Heart right ventricle (tissue), 16 donors: ENCODE measurements around the gene ABR. TPM values are rescaled to one million over a fixed set of nuclear protein-coding genes. Genes with fewer than 3 reads are reported as not detected.

Experiments
- ATAC-seq, 8 donors: fragments of 200-7000 bp; cut with Tn5 transposase; one replicate each; pipeline ENCODE4 v1.9.1; 2020; ENCODE audit warnings: mild to moderate bottlenecking in 8 of 8, moderate library complexity in 8 of 8, moderate number of reproducible peaks in 1 of 8
- DNase-seq, 2 donors: peaks; one replicate each; pipeline ENCODE4 v3.0.0-alpha.2; 2020
- H3K27ac ChIP-seq, 10 donors: fragments of 200-600 bp; sonication (generic) in 2 of 10; one replicate each; pipeline versions ENCODE4 v1.5.0 to v1.8.0; 2020 to 2022; ENCODE audit warnings: mild to moderate bottlenecking in 3 of 10
- H3K27me3 ChIP-seq, 7 donors: fragments of 200-600 bp; one replicate each; pipeline ENCODE4 v1.8.0; 2021 to 2022; ENCODE audit warnings: mild to moderate bottlenecking in 2 of 7
- H3K36me3 ChIP-seq, 9 donors: fragments of 200-600 bp; sonication (generic) in 1 of 9; one replicate each; pipeline versions ENCODE4 v1.5.0 to v1.8.0; 2020 to 2022; ENCODE audit warnings: mild to moderate bottlenecking in 2 of 9
- H3K4me1 ChIP-seq, 9 donors: fragments of 200-600 bp; sonication (generic) in 1 of 9; one replicate each; pipeline versions ENCODE4 v1.5.0 to v1.8.0; 2020 to 2022; ENCODE audit warnings: mild to moderate bottlenecking in 4 of 9
- H3K4me3 ChIP-seq, 10 donors: fragments of 200-600 bp; sonication (generic) in 2 of 10; one replicate each; pipeline versions ENCODE4 v1.5.0 to v1.8.0; 2020 to 2022; ENCODE audit warnings: mild to moderate bottlenecking in 7 of 10, moderate library complexity in 2 of 10
- H3K9me3 ChIP-seq, 11 donors: fragments of 200-600 bp in 10 of 11; sonication (generic) in 2 of 11; one replicate each; pipeline versions ENCODE4 v1.5.0 to v1.8.0; 2013 to 2022; ENCODE audit warnings: mild to moderate bottlenecking in 2 of 11, control low read depth in 1 of 11, moderate library complexity in 1 of 11
- WGBS, 2 donors: extraction: QIAGEN DNeasy Blood & Tissue Kit; methylation state at CpG; one replicate each; pipeline ENCODE4 v1.1.7; 2013; ENCODE audit warnings: inconsistent platforms in 1 of 2; 5-methylcytosine and 5-hydroxymethylcytosine counted together
- intact Hi-C, 10 donors: fragments of 100-400 bp; cut with DNase I; formaldehyde crosslinking; loops; one replicate each; pipeline versions ENCODE4 v1.11.1 to v1.14.2; 2022
- polyA plus RNA-seq, 2 donors: library from polyadenylated mRNA; stranded (reverse); fragments of 200-250 nt; gene quantifications; one replicate each; pipeline ENCODE4 v1.2.3, GENCODE V29; 2013
- total RNA-seq, 10 donors: library from RNA; stranded (reverse); fragmentation: NEBNext Ultra II Directional in 3 of 10; extraction: Animal tissue kit (Norgen Biotek cat#: 25700) in 3 of 10; gene quantifications; one replicate each; pipeline versions ENCODE4 v1.2.1 to v1.2.4, GENCODE V29; 2021 to 2023
- TF ChIP-seq, protein P1 (sequence below), 9 donors: fragments of 200-600 bp; sonication (generic) in 2 of 9; IDR thresholded peaks; one replicate each; pipeline versions ENCODE4 v1.5.0 to v1.8.0; 2021 to 2022; ENCODE audit warnings: antibody characterized with exemption in 9 of 9, mild to moderate bottlenecking in 5 of 9, moderate library complexity in 1 of 9
- donor health status: Arrhythmogenic right ventricular cardiomyopathy.
- donor health status: ischemic (EF 13 %, LVEDD 7.1; RV severe dilation, severe dysfunction).
- donor health status: healthy with polysubstance abuse.
- donor health status: DM: no; HTN: yes; CAD: no.
- donor health status: DM: no; HTN: no; CAD: no.
- donor health status: ischemic (EF 25% LVEDD 6.9; RV normal size, moderate dysfunction).
- donor health status: ischemic (EF 25% LVEDD 5.7; RV mildly dilated, moderate dysfunction).
- donor health status: healthy.
- donor health status: DM: yes; HTN: yes; CAD: no.
- donor health status: Ischemic cardiomyopathy.
- donor health status: ischemic (EF 35%, LVEDD 5.7; RV mildly dilated, moderate dysfunction).
- donor health status: nonischemic (EF 11% LVEDD 7.7; RV severe dilation, severe dysfunction).
- donor health status: DM: yes; HTN: yes; CAD: no.
- donor health status: PGD.
- donor health status: ischemic (EF 29% LVEDD 5.4; RV normal size, mild dysfunction).
- donor health status: nonischemic (EF 23%, LVEDD 6.1; RV moderate dilation, normal function).

The ABR gene
- total and polyA plus RNA-seq, 12 donors, result 49.1 to 173 (median 143) TPM

DNA sequence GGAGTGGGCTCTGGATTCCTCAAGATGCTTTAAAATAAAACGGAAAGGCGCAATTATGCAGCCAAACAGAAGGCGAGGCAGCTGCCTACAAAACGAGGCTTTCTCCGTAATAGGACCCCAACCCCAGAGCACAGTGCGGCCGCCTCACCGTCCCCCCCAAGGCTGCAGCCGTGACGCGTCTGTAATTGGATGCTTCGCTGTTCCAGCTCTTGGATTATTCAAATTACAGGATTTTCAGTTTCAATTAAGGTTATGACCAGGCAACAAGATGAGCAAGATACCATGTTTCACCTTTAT, 37.3 kb upstream of the ABR start:
- H3K27ac ChIP-seq, result no peak overlapping the region
- H3K36me3 ChIP-seq, result no peaks in the 10 kb centered on the region
- no peak overlapping the region for H3K4me3 ChIP-seq
- no peak for ATAC-seq
- peaks cover 0 to 4% (median 0%) of the 10 kb centered on the region in 11 donors for H3K9me3 ChIP-seq
- WGBS, 2 donors, result 85 to 88% methylated on average over 12 of the region's 12 CpGs
- TF ChIP-seq, protein P1, sequence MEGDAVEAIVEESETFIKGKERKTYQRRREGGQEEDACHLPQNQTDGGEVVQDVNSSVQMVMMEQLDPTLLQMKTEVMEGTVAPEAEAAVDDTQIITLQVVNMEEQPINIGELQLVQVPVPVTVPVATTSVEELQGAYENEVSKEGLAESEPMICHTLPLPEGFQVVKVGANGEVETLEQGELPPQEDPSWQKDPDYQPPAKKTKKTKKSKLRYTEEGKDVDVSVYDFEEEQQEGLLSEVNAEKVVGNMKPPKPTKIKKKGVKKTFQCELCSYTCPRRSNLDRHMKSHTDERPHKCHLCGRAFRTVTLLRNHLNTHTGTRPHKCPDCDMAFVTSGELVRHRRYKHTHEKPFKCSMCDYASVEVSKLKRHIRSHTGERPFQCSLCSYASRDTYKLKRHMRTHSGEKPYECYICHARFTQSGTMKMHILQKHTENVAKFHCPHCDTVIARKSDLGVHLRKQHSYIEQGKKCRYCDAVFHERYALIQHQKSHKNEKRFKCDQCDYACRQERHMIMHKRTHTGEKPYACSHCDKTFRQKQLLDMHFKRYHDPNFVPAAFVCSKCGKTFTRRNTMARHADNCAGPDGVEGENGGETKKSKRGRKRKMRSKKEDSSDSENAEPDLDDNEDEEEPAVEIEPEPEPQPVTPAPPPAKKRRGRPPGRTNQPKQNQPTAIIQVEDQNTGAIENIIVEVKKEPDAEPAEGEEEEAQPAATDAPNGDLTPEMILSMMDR (IDR thresholded peaks at IDR 0.05), result no peak
- peaks cover 0 to 9% (median 0%) of the 10 kb centered on the region in 9 donors for H3K4me1 ChIP-seq
- peaks cover 0 to 17% (median 0%) of the 10 kb centered on the region in 7 donors for H3K27me3 ChIP-seq
- no peak for DNase-seq
- intact Hi-C loops, result no loop called here

DNA sequence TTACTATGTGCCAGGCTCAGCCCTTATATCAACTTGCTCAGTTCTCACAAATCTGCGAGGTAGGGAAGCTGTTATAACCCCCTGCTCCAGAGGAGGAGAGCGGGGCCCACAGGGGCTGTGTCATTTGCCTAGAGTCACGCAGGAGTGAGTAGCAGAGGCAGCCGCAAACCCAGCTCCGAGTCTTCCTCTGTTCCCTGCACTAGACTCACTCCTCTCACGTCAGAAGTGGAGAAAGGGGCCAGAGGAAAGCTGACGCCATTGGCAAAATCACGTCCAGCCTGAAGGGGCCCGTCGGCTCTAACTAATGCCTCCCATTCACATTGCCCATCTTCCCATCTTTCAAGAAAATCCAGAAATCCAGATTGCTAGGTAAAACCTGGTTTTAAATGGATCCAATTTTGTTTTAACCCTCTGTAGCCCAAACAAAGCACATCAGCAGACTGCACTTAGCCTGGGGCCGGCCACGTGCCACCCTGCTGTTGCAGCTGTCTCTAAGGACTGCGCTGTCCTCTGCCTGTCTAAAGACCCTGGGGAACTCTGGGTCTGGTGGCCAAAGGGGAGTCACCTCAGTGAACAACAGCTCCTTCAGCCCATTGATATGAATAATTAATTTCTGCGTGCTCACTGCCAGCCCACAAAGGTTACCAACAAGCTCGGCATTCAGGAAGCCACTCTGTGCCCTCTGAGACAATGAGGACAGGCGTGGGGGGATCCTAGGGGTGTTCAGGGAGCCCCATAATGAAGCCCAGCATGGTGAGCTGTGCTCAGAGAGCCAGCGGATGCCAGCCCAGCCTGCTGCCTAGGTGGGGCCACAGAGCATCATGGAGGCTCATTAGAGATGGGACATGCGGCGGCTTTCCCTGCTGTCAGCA, 36.7 kb upstream of the ABR start:
- H3K4me1 ChIP-seq, result peaks cover 0 to 9% (median 0%) of the 10 kb centered on the region in 9 donors
- H3K27ac ChIP-seq, result no peak overlapping the region
- H3K9me3 ChIP-seq, result peaks cover 0 to 4% (median 0%) of the 10 kb centered on the region in 11 donors
- H3K4me3 ChIP-seq, result no peak overlapping the region
- H3K36me3 ChIP-seq, result no peaks in the 10 kb centered on the region
- WGBS, 2 donors, result 74 to 75% methylated on average over 19 of the region's 19 CpGs
- ATAC-seq, result no peak
- no peak for DNase-seq
- intact Hi-C loops, result no loop called here
- H3K27me3 ChIP-seq, result peaks cover 0 to 17% (median 0%) of the 10 kb centered on the region in 7 donors
- TF ChIP-seq, protein P1 (IDR thresholded peaks at IDR 0.05), result no peak

DNA sequence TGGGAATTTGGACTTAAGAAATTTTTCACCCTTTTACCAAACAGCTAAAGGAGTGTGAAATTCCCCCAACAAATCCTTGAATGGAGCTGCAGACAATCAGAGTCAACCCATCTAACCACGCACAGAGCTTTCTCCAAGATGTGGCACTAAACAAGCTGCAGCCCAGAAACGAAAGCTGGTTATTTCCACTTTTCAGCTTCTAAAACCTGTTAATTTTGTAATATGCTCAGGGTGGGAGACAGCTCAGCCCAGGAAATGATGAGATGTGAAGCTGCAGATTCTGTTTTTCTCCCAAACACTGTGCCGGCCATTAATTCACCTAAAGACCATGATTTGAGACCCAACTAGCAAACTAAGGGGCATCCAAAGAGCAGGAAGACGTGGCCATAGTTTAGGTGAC, 33.2 kb upstream of the ABR start:
- H3K4me3 ChIP-seq, result no peak overlapping the region
- ATAC-seq, result no peak
- intact Hi-C loops, result no loop called here
- no peaks in the 10 kb centered on the region for H3K36me3 ChIP-seq
- DNase-seq, result no peak
- peak overlapping the region in 1 of 10 donors; percentile 31 for H3K27ac ChIP-seq
- WGBS, 2 donors, result 62 to 64% methylated on average over 4 of the region's 4 CpGs
- TF ChIP-seq, protein P1 (IDR thresholded peaks at IDR 0.05), result no peak
- peaks cover 0 to 22% (median 0%) of the 10 kb centered on the region in 9 donors for H3K4me1 ChIP-seq
- peaks cover 0 to 23% (median 6%) of the 10 kb centered on the region in 7 donors for H3K27me3 ChIP-seq
- no peaks in the 10 kb centered on the region for H3K9me3 ChIP-seq

DNA sequence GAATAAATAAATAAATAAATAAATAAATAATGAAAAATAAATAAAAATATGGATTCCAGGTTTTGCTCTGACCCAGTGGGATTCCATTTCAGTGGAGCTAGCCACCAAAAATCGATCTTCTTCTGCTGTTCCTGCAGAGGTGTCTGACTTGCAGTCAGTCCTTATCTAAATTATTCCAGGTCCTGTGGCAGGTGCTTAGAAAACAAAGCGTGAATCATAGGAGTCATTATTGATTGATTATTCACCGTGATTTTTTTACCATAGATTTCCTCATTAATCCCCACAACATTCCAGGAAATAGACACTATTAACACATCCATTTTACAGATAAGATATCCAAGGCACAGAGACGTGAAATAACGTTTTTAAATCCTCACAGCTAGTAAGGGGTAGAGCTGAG, 31.5 kb upstream of the ABR start:
- TF ChIP-seq, protein P1 (IDR thresholded peaks at IDR 0.05), result no peak
- H3K36me3 ChIP-seq, result no peaks in the 10 kb centered on the region
- WGBS, 2 donors, result 62 to 69% methylated on average over 5 of the region's 5 CpGs
- ATAC-seq, result no peak
- peaks cover 0 to 32% (median 0%) of the 10 kb centered on the region in 9 donors for H3K4me1 ChIP-seq
- DNase-seq, result no peak
- H3K27ac ChIP-seq, result no peak overlapping the region
- H3K4me3 ChIP-seq, result no peak overlapping the region
- H3K27me3 ChIP-seq, result peaks cover 0 to 17% (median 0%) of the 10 kb centered on the region in 7 donors
- no peaks in the 10 kb centered on the region for H3K9me3 ChIP-seq
- intact Hi-C loops, result no loop called here
